ENCODE results near the gene SLAMF8. TPM values are rescaled to one million over a fixed set of nuclear protein-coding genes. Genes with fewer than 3 reads are reported as not detected.

SLAMF8 gene
- total RNA-seq, 1 donor from 2014 or later = not detected

- FAIRE-seq = no peak
Observed at GRCh38 chr1:159817276-159818041, 9.2 kb upstream of the SLAMF8 start.

DNA sequence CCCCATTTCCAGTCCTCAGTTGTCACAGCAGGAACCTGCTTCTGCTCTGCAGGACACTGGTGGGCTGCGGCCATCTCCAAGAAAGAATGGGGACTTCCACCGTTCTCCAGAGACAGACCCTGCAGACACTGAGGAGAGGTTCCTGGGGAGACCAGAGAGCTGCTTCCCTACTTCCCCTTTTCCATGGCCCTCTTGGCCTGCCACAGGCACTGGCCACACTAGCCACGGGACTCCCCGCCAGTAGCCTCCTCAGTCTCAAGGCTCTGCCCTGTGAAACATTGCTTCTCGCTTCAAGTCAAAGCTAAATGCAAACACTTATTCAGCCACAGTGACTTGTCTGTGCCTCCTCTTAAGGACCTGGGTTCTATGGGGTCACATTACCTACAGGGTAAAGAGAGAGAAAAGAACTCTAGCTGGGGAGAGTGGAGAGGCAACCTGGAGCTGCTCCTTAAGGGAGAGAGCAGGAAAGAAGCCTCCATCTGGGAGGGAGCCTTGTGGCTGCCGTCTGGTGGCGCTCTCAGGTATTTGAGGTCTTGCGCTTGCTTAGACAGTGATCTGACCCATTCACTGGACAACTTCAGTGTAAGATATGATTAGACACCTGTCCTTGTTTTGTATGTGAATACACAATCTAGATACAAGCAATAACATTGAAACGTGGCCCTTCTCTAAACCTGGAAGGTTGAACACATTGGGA is 5.4 kb upstream of the SLAMF8 start:
- DNase-seq (ENCODE audit: low spot score in 2 of 2) = no peak
- no peak for FAIRE-seq

More at GRCh38 chr1:159817276-159818041, 9.2 kb upstream of the SLAMF8 start:
- DNase-seq (ENCODE audit: low spot score in 2 of 2) = no peak

GRCh38 chr1:159823406-159823805 is 3.3 kb upstream of the SLAMF8 start:
- DNase-seq (ENCODE audit: low spot score in 2 of 2) (no peak), FAIRE-seq (no peak)

DNA sequence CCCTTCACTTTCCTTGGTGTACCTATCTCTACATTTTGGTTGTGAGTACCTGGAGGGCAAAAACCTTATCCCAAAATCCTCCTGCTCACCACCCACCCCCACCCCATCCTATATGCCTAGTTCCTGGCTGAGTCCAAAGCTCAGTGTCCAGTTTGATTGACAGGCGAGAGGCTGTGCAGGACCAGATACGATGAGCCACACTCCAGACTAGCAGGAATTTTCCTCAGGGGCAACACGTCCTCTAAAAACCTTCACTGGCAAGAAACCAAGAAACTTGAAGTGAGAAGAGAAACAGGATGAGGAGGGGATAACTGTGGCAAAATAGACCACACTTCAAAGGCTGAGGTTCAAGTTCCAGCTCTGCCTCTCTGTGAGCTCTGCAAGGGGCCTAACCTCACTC is 1.1 kb upstream of the SLAMF8 start:
- FAIRE-seq (no peak), DNase-seq (ENCODE audit: low spot score in 2 of 2) (no peak)

GRCh38 chr1:159827102-159827490 is 423 bp downstream of the SLAMF8 start:
- DNase-seq (ENCODE audit: low spot score in 2 of 2) = no peak
- no peak for FAIRE-seq

GRCh38 chr1:159827549-159827948 is 876 bp downstream of the SLAMF8 start:
- DNase-seq (ENCODE audit: low spot score in 2 of 2) (no peak), FAIRE-seq (no peak)

DNA sequence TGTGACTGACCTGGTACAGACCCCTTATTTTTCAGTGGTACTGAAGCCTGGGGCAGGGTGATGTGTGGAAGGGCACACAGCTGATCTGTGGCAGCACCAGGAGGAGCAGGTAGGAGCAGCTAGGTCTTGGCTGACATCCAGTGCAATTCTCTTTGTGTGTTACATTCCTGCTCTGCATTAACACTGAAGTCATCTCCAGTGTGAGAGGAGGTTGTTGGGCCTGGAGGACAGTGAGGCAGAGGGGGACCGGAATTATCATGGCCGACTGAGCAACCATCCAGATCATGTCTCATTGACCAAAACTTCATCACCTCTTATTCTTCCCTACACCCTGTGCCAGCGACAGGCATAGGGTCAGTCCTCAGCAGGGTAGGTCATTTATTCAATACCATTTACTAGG is 1.5 kb downstream of the SLAMF8 start:
- FAIRE-seq (no peak), DNase-seq (ENCODE audit: low spot score in 2 of 2) (no peak)

- DNase-seq (ENCODE audit: low spot score in 2 of 2) = no peak
- no peak for FAIRE-seq
Observed at GRCh38 chr1:159828581-159829272, 2.1 kb downstream of the SLAMF8 start.

DNA sequence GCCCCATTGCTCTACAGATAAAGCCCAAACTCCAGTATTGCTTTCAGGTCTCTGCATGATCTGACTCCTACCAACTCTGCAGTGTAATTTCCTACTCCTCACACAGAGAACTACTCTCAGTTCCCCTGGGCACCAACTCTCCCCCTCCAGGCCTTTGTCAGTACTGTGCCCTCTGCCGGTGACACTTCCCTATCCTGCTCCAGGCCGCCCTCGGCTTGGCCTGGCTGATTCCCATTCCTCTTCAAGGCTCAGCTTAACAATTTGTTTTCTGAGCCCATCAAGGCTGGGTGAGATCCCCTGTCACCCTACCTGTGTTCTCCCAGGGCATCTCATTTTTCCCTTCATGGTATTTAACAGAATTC is 2.6 kb downstream of the SLAMF8 start:
- FAIRE-seq (no peak), DNase-seq (ENCODE audit: low spot score in 2 of 2) (peak in 1 of 2 donors; percentile 36)

DNA sequence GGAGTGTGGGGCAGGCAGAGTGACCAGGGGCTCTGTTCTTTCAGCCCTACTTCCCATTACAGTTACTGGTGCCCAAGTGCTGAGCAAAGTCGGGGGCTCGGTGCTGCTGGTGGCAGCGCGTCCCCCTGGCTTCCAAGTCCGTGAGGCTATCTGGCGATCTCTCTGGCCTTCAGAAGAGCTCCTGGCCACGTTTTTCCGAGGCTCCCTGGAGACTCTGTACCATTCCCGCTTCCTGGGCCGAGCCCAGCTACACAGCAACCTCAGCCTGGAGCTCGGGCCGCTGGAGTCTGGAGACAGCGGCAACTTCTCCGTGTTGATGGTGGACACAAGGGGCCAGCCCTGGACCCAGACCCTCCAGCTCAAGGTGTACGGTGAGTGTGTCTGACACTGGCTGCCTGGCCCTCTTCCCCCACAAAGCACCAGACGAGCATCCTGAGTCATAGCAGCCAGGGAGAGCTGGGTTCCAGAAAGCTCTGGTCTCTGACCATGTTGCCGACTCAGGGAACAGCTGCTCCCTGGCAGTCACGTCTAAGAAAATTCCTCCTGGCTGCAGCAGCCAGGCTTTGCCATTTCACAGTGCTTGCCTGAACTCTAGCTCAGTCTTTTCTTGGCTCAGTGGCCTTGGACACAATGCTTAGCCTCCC is 3.3 kb downstream of the SLAMF8 start:
- FAIRE-seq (no peak), DNase-seq (ENCODE audit: low spot score in 2 of 2) (no peak)

- FAIRE-seq (no peak), DNase-seq (ENCODE audit: low spot score in 2 of 2) (no peak)
Observed at GRCh38 chr1:159830722-159831121, 4.0 kb downstream of the SLAMF8 start.

- FAIRE-seq = no peak
- no peak for DNase-seq (ENCODE audit: low spot score in 2 of 2)
Observed at GRCh38 chr1:159831412-159832141, 4.9 kb downstream of the SLAMF8 start.

- DNase-seq (ENCODE audit: low spot score in 2 of 2) (no peak), FAIRE-seq (no peak)
Observed at GRCh38 chr1:159832309-159832708, 5.6 kb downstream of the SLAMF8 start.

- no peak for FAIRE-seq
- DNase-seq (ENCODE audit: low spot score in 2 of 2) = no peak
Observed at GRCh38 chr1:159835356-159835755, 8.7 kb downstream of the SLAMF8 start.

GRCh38 chr1:159835862-159836525 is 9.3 kb downstream of the SLAMF8 start:
- no peak for DNase-seq (ENCODE audit: low spot score in 2 of 2)
- no peak for FAIRE-seq

DNA sequence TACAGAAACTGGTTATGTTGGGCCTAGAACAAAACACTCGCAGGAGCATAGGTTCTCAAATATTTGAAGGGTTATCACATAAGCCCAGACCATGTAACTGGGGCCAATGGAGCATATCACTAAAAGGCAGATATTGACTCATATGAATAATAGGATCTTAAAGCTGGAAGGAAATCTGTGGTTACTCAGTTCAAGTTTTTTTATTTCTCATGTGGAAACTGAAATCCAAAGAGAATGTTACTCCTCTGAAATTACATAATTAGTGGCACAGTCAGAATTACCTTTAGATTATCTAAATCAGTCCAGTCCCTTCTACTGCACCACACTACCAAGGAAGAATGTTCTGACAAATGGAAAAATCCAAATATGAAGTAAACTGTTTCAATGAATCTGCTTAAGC is 12.0 kb downstream of the SLAMF8 start:
- no peak for DNase-seq (ENCODE audit: low spot score in 2 of 2)
- no peak for FAIRE-seq

- FAIRE-seq = no peak
Observed at GRCh38 chr1:159839116-159839849, 12.6 kb downstream of the SLAMF8 start.

DNA sequence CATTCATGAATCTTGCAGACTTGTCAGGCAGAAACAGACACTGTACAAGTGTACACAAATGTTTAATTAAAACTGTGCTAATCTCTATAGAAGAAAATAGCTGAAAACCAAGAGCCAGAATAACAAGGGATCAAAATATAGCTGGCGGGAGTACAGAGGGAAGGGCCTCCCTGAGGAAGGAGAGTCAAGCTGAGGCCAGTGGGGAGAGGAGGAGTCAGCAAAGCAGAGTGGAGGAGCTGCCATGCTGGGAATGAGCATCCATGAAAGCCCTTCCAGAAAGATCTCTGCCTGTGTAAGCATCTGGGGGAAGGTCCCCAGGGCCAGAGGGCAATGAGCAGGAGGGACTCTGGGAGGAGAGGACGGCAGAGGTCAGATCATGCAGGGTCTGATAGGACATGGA is 15.1 kb downstream of the SLAMF8 start:
- DNase-seq (ENCODE audit: low spot score in 2 of 2) (no peak), FAIRE-seq (no peak)

More at GRCh38 chr1:159839116-159839849, 12.6 kb downstream of the SLAMF8 start:
- no peak for DNase-seq (ENCODE audit: low spot score in 2 of 2)

- DNase-seq (ENCODE audit: low spot score in 2 of 2) (no peak), FAIRE-seq (no peak)
Observed at GRCh38 chr1:159843459-159843858, 16.8 kb downstream of the SLAMF8 start.
